Stimulated activated CD8-positive, alpha-beta memory T cell treated with anti-CD3 and anti-CD28 coated beads, Interleukin-12 subunit alpha, Interleukin-12 subunit beta, amount 100 ng/mL, for 1 hour (primary cell): ENCODE data around the gene HMCN2.

ENCODE experiments used
- DNase-seq: peaks from one replicate; pipeline ENCODE4 v3.0.0-alpha.2; 2020; ENCODE audit warnings: low read depth

HMCN2 gene

GRCh38 chr9:130371196-130371966 lies 105.8 kb downstream of the HMCN2 start:
- DNase-seq, result no peak

GRCh38 chr9:130372057-130372456 lies 106.5 kb downstream of the HMCN2 start:
- DNase-seq, result no peak

DNA sequence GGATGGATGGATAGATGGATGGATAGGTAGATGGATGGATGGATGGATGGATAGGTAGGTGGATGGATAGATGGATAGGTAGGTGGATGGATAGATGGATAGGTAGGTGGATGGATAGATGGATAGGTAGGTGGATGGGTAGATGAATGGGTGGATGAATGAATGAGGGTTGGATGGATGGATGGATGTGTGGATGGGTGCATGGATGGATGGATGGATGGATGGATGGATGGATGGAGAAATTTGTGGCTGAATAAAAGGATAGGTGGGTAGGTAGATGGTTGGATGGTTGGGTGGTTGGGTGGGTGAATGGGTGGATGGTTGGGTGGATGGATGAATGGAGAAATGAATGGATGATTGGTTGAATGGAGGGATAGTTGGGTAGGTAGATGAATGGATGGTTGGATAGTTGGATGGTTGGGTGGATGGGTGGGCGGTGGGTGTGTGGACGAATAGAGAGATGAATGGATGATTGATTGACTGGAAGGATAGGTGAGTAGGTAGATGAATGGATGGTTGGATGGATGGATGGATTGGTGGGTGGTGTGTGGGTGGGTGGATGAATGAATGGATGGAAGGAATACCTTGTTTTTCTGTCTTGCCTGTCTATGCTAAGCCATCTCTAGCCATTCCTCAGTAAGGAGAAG lies 108.2 kb downstream of the HMCN2 start:
- DNase-seq, result no peak

DNA sequence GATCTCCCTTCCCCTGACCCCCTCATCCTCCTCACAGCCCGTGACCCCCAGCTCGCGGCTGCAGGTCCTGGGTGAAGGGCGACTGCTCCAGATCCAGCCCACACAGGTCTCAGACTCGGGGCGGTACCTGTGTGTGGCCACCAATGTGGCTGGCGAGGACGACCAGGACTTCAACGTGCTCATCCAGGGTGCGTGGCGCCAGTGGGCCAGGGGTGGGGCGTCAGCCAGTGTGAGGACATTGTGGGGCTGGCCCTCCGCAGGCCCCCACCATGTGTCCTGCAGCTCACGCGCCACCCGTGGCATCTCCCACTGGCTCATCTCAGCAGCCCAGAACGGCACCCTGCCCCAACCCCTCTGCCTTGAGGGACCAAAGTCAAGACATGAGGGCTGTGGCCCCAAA lies 112.1 kb downstream of the HMCN2 start:
- no peak for DNase-seq

DNA sequence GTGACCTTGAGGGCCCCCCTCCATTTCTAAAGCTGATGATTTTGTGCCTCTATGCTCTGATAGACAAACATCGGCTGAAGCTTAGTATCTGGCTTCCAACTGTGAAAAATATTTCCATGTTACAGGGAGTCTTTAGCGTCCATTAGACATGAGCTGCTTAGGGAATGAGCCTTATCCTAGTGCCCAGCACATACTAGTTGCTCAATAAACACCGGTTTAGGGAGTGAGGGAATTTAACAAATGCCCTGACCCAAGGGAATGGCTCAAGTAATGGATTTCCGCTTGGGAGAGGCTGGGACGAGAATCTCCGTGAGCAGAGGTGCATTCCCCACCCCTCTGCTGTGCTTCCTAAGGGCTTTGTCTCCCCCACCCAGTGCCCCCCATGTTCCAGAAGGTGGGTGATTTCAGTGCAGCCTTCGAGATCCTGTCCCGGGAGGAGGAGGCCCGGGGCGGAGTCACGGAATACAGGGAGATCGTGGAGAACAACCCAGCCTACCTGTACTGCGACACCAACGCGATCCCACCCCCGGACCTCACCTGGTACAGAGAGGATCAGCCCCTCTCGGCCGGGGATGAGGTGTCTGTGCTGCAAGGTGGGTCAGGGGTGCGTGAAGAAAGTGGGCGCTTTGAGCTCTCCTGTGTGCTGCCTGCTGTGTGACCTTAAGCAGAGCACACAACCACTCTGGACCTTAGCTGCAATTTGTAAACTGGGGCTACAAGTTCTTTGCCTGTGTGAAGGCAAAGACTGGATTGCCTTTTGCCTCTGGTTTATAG lies 113.5 kb downstream of the HMCN2 start:
- DNase-seq, result no peak

DNA sequence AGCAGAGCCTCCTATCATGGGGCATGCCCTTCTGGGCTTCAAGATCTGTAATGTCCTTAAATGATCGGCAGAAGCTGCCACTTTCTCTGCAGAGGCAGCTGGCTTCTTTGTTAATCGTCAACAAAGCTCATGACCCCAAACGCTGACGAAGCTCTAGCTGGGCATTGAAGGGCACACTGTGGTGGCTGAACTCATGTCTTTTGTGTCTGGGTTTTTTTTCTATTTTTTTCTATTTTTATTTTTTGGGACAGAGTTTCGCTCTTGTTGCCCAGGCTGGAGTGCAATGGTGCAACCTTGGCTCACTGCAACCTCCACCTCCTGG lies 114.0 kb downstream of the HMCN2 start:
- no peak for DNase-seq

DNA sequence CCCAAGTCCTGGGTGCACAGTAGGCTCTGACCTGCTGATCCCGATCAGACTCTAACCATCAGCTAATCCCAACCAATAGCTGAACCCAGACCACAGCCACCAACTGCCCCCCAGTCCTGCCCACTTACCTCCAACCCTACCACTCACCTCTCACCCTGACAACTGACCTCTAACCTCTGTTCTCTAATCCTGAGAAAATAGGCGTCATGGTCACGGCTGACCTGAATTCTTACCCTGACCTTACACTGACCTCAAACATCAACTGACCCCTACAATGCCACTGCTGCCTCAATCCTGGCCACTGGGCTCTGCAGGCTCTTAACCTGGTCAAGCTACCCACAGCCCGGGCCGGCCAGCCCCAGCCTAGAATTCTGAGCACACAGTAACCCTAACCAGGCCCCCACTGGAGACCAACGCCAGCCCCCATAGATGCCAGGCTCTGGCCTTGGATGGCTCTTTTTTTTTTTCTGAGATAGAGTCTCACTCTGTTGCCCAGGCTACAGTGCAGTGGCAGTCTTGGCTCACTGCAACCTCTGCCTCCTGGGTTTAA lies 115.4 kb downstream of the HMCN2 start:
- no peak for DNase-seq

- DNase-seq, result no peak
These were observed 116.1 kb downstream of the HMCN2 start for GRCh38 chr9:130381660-130382059.

- DNase-seq, result no peak
These were observed 116.5 kb downstream of the HMCN2 start for GRCh38 chr9:130382096-130382495.

DNA sequence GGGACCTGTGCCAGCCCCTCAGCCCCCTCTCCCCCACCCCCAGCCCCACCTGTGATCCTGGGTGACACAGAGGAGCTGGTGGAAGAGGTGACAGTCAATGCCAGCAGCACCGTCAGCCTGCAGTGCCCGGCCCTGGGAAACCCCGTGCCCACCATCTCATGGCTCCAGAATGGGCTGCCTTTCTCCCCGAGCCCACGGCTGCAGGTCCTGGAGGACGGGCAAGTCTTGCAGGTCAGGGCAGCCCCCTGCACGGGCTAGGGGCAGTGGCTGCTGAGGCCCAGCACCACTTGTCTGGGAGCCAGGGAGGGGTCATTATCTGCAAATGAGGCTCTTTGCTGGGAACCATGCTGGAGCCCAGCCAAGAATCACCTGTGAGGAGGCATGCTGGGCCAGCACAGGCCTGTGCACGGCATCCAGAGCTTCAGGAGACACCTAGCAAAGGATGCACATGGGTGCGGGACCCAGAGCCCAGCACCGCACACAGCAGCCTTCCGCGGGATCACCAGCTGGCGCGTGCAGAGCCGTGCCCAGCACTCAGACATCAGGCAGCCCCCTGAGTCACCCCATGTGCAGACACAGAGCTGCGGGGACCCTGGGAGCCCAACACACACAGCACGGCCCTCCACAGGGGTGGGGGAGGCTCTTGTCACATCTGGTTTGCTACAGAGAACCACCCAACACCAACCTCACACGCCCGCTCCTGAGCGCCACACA lies 117.2 kb downstream of the HMCN2 start:
- no peak for DNase-seq

- no peak for DNase-seq
These were observed 117.8 kb downstream of the HMCN2 start for GRCh38 chr9:130383350-130383715.

DNA sequence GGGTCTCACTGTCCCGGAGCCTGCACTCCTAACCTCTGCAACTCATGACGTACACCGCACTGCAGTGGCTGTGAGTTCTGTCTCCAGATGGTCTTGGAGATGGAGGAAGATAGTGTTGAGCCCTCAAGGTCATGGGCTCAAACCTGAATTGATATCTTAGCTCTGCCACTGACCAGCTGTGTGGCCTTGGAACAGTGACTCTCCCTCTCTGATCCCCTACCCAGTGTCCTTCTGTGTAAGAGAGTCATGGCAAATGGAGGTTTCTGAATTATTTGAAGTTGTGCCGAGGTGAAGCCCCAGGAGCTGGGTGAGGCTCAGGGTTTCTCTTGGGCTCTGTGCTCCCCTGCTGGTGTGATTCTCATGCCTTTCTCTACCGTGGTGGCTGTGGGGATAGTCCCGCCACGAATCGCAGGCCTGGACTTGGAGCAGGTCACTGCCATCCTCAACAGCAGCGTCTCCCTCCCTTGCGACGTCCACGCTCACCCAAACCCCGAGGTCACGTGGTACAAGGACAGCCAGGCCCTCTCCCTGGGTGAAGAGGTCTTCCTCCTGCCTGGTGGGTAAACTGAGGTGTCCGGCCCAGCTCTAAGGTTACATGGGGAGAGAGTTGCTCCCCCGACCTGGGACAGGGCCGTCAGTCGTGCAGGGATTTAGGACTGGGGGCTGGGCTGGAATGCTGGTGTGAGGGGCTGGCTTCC lies 118.6 kb downstream of the HMCN2 start:
- no peak for DNase-seq

DNA sequence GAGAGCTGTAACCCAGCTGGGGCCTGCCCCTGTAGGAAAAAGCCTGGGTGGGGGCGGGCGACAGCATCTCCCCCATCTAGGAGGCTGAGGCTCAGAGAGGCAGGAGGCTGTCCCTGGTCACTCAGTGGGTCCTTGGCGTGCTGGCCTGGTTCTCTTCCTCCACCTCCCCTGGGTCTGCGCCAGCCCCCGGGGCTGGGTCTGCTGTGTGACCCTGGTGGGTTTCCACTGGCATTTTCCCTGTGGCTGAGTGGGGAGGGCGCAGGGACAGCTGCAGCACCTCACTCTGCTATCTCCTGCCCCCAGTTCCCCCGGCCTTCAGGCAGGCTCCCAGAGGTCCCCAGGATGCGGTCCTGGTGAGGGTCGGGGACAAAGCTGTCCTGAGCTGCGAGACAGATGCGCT lies 119.7 kb downstream of the HMCN2 start:
- no peak for DNase-seq

DNA sequence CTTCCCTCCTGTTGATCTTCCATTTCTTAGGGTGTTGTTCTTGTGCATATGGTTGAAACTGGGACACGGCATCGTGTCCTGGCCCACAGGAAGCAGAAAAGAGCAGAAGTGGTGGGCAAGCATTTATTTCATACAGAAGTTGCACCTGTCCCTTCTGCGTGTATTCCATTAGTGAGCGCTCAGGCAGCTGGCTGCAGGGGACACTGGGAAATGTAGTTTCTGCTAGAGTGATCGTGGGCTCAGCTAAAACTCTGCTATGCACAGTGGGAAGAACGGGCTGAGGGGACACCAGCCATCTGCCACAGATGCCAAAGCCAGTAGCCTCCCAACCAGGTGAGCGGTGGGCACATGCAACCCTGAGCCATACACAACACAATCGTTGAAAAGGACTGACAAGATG lies 121.8 kb downstream of the HMCN2 start:
- DNase-seq, result no peak

- no peak for DNase-seq
These were observed 122.3 kb downstream of the HMCN2 start for GRCh38 chr9:130387905-130388304.

DNA sequence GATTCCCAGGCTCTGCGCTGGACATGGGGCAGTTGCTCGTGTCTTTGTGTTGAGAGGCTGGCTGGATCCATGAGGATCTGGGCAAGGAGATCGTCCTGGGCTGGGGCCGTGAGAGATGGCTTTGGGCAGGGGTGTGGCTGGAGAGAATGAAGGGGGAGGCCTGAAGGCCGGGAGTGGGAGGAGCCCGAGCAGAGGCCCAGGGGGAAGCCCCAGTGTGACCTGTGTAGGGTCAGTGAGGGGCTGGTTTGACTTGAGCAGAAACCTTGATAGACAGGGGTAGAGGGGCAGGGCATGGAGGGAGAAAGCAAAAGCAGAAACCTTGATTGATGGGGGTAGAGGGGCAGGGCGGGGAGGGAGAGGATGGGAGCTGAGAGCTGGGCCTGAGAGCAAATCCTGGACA lies 124.8 kb downstream of the HMCN2 start:
- no peak for DNase-seq

DNA sequence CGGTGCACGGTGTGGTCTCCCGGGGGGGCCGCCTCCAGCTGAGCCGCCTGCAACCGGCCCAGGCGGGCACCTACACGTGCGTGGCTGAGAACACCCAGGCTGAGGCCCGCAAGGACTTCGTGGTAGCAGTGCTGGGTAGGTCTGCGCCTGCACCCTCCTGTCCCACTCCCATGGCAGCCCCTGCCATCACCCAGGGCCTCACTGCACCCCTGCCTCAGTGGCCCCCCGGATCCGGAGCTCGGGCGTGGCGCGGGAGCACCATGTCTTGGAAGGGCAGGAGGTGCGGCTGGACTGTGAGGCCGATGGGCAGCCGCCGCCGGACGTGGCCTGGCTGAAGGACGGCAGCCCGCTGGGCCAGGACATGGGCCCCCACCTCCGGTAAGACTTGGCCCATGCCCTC lies 125.4 kb downstream of the HMCN2 start:
- no peak for DNase-seq

DNA sequence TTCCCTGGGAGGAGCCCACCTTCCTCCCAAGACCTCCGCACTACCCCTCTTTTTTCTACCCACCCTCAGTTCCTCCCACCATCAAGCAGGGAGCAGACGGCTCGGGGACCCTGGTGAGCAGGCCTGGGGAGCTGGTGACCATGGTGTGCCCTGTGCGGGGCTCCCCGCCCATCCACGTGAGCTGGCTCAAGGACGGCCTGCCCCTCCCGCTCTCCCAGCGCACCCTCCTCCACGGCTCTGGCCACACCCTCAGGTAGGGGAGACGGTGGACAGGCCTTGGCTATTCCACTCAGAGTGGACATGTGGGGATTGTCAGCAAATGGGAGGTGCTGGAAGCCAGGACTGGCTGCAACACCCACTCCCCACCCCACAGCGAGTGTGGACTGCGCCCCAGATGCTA lies 126.3 kb downstream of the HMCN2 start:
- DNase-seq, result no peak

DNA sequence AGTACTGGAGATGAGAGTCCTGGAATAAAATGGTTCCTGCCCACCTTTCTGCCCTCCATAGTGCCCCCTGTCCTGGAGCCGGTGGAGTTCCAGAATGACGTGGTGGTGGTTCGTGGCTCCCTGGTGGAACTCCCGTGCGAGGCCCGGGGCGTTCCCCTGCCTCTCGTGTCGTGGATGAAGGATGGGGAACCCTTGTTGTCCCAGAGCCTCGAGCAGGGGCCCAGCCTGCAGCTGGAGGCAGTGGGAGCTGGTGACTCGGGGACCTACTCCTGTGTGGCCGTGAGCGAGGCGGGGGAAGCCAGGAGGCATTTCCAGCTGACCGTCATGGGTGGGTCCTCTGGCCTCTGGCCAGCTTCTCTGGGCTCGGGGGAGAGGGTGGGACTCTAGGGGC lies 128.1 kb downstream of the HMCN2 start:
- DNase-seq, result no peak

DNA sequence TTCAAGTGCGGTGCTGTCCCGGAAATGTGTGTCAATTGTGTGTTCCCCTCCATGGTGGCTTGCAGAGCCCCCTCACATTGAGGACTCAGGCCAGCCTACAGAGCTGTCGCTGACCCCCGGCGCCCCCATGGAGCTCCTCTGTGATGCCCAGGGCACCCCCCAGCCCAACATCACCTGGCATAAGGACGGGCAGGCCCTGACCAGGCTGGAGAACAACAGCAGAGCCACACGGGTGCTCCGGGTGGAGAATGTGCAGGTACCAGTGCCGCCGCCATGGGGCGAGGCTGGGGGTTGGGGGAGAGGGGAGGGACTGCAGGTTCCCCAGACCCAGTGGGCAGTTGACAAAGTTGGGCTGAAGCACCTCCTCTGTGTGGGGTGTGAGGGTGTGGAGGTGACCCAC lies 128.8 kb downstream of the HMCN2 start:
- no peak for DNase-seq

GRCh38 chr9:130394814-130395470 lies 129.4 kb downstream of the HMCN2 start:
- no peak for DNase-seq
